NOMO-1 (cell line): ENCODE results near the gene HDAC7.

Source experiments
- DNase-seq, 2 experiments: peaks; one replicate each; lab custom pipeline; 2025; ENCODE audit not compliant: unreplicated experiment in 2 of 2; lab: John Stamatoyannopoulos, UW

The HDAC7 gene

GRCh38 chr12:47819896-47820630, at the start of gene HDAC7:
HDAC7 (minus strand) TSS chr12:47819903; CDS start chr12:47819785, 118 bp downstream.
- DNase-seq = peak; percentile 36 to 70

GRCh38 chr12:47868552-47869031, 48.9 kb upstream of the HDAC7 start:
- DNase-seq = peak; percentile 26 to 72

GRCh38 chr12:47868041-47868440, 48.3 kb upstream of the HDAC7 start:
- no peak for DNase-seq

GRCh38 chr12:47867495-47867941, 47.8 kb upstream of the HDAC7 start:
- DNase-seq = no peak

GRCh38 chr12:47864646-47865235, 45.0 kb upstream of the HDAC7 start:
- no peak for DNase-seq

- DNase-seq = no peak
Observed at GRCh38 chr12:47863985-47864384, 44.3 kb upstream of the HDAC7 start.

GRCh38 chr12:47863467-47863866, 43.8 kb upstream of the HDAC7 start:
- DNase-seq = no peak

- no peak for DNase-seq
Observed at GRCh38 chr12:47862881-47863280, 43.2 kb upstream of the HDAC7 start.

GRCh38 chr12:47862167-47862750, 42.6 kb upstream of the HDAC7 start:
- DNase-seq = no peak

GRCh38 chr12:47860873-47861272, 41.2 kb upstream of the HDAC7 start:
- DNase-seq = no peak

GRCh38 chr12:47860279-47860841, 40.7 kb upstream of the HDAC7 start:
- no peak for DNase-seq

GRCh38 chr12:47858511-47859266, 39.0 kb upstream of the HDAC7 start:
- no peak for DNase-seq

GRCh38 chr12:47856721-47857575, 37.2 kb upstream of the HDAC7 start:
- DNase-seq = no peak

GRCh38 chr12:47856094-47856493, 36.4 kb upstream of the HDAC7 start:
- DNase-seq = no peak

- no peak for DNase-seq
Observed at GRCh38 chr12:47855502-47855901, 35.8 kb upstream of the HDAC7 start.

- DNase-seq = no peak
Observed at GRCh38 chr12:47854531-47854930, 34.8 kb upstream of the HDAC7 start.

- no peak for DNase-seq
Observed at GRCh38 chr12:47852096-47852571, 32.4 kb upstream of the HDAC7 start.

GRCh38 chr12:47851303-47851952, 31.7 kb upstream of the HDAC7 start:
- no peak for DNase-seq
